ENCODE data around the gene PIK3C2G. TPM values are rescaled to one million over a fixed set of nuclear protein-coding genes. Genes with fewer than 3 reads are reported as not detected.

PIK3C2G gene
- total RNA-seq, 1 experiment from 2014 or later, result not detected

- POLR2A ChIA-PET (ENCODE audit: unreplicated experiment), result interaction anchor here (0.7 kb wide), 1 partner anchor 21 kb away, joined by 3 read pairs; no protein-coding TSS in a partner anchor
- Histone ChIP-seq H3K9me2 (replicated peaks; ENCODE audit: low read length) (no peaks in the 10 kb centered on the region), H4K20me1 (ENCODE audit: low read length) (no peaks in the 10 kb centered on the region), H3K27me3 (ENCODE audit: low read length) (no peaks in the 10 kb centered on the region), H3K79me2 (ENCODE audit: low read length) (no peaks in the 10 kb centered on the region), H3K36me3 (ENCODE audit: low read depth, low read length) (no peaks in the 10 kb centered on the region), H3K4me2 (ENCODE audit: low read length) (no peak overlapping the region), H3K9me3 (ENCODE audit: low read length) (no peaks in the 10 kb centered on the region), H3K4me1 (ENCODE audit: insufficient read depth, low read length) (no peaks in the 10 kb centered on the region), H3K27ac (ENCODE audit: low read length) (no peak overlapping the region), H3F3A (ENCODE audit: low read length, unreplicated experiment) (no peaks in the 10 kb centered on the region), H3K9ac (ENCODE audit: low read length) (no peak overlapping the region), H2AFZ (ENCODE audit: low read length) (no peak overlapping the region), H3K4me3 (ENCODE audit: low read length) (no peak overlapping the region)
- intact Hi-C loops (cut with micrococcal nuclease), result loop anchor here (5.0 kb wide), 1 partner anchor 229 kb away; no protein-coding TSS in a partner anchor
- TF ChIP-seq CTCF (conservative IDR thresholded peaks at IDR 0.05; ENCODE audit: low read depth, low read length) (no peak), EZH2phosphoT487 (IDR thresholded peaks at IDR 0.05; ENCODE audit: borderline replicate concordance, low read length) (no peak), EZH2 (IDR thresholded peaks at IDR 0.05; ENCODE audit: low read length, unreplicated experiment) (no peak)
- BruUV-seq (replicated peaks), result no TSS peak
- CTCF ChIA-PET, result no interaction called here
- no peak for ATAC-seq
- no peak for DNase-seq
Observed at GRCh38 chr12:18221726-18222125, 39.6 kb upstream of the PIK3C2G start.

- no peaks in the 10 kb centered on the region for H3K9me2 ChIP-seq (replicated peaks; ENCODE audit: low read length)
- POLR2A ChIA-PET (ENCODE audit: unreplicated experiment), result no interaction called here
- H3K27me3 ChIP-seq (ENCODE audit: low read length), result no peaks in the 10 kb centered on the region
- H3K4me1 ChIP-seq (ENCODE audit: insufficient read depth, low read length), result no peaks in the 10 kb centered on the region
- no peaks in the 10 kb centered on the region for H3K9me3 ChIP-seq (ENCODE audit: low read length)
- no peak overlapping the region for H2AFZ ChIP-seq (ENCODE audit: low read length)
- ATAC-seq, result no peak
- no peaks in the 10 kb centered on the region for H3K79me2 ChIP-seq (ENCODE audit: low read length)
- intact Hi-C loops (cut with micrococcal nuclease), result loop anchor here (5.0 kb wide), 1 partner anchor 230 kb away; no protein-coding TSS in a partner anchor
- H3K36me3 ChIP-seq (ENCODE audit: low read depth, low read length), result no peaks in the 10 kb centered on the region
- no peaks in the 10 kb centered on the region for H4K20me1 ChIP-seq (ENCODE audit: low read length)
- H3K9ac ChIP-seq (ENCODE audit: low read length), result no peak overlapping the region
- CTCF ChIA-PET, result no interaction called here
- no peaks in the 10 kb centered on the region for H3F3A ChIP-seq (ENCODE audit: low read length, unreplicated experiment)
- DNase-seq, result no peak
- H3K4me2 ChIP-seq (ENCODE audit: low read length), result no peak overlapping the region
- no peak overlapping the region for H3K27ac ChIP-seq (ENCODE audit: low read length)
- H3K4me3 ChIP-seq (ENCODE audit: low read length), result no peak overlapping the region
- no peak for TF ChIP-seq EZH2 (IDR thresholded peaks at IDR 0.05; ENCODE audit: low read length, unreplicated experiment)
- no peak for TF ChIP-seq EZH2phosphoT487 (IDR thresholded peaks at IDR 0.05; ENCODE audit: borderline replicate concordance, low read length)
- no peak for TF ChIP-seq CTCF (conservative IDR thresholded peaks at IDR 0.05; ENCODE audit: low read depth, low read length)
- BruUV-seq (replicated peaks), result no TSS peak
Observed at GRCh38 chr12:18222699-18223098, 38.6 kb upstream of the PIK3C2G start.

DNA sequence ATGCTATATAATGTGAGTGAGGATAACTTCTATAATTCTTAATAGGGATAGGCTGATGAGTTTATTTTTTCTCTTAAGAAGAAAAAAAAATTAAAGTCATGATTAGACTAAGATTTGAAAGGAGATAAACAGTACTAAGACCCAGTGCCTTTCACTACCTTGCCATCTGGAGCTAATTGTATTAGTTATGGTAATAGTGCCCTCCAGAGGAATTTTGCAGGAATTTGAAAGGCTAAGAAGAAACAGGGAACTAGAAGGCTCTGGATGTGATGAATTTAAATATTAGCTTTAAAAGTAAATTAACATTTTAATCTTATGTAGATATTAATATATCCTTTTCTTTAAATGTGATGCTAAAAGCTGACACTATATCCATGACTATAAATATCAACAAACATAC, 36.6 kb upstream of the PIK3C2G start:
- H2AFZ ChIP-seq (ENCODE audit: low read length), result no peak overlapping the region
- H3K9me2 ChIP-seq (replicated peaks; ENCODE audit: low read length), result no peaks in the 10 kb centered on the region
- TF ChIP-seq EZH2 (IDR thresholded peaks at IDR 0.05; ENCODE audit: low read length, unreplicated experiment), result no peak
- TF ChIP-seq EZH2phosphoT487 (IDR thresholded peaks at IDR 0.05; ENCODE audit: borderline replicate concordance, low read length), result no peak
- peak; percentile 59 for TF ChIP-seq CTCF (conservative IDR thresholded peaks at IDR 0.05; ENCODE audit: low read depth, low read length)
- no peaks in the 10 kb centered on the region for H3K79me2 ChIP-seq (ENCODE audit: low read length)
- intact Hi-C loops (cut with micrococcal nuclease), result loop anchor here (1.0 to 5.0 kb wide), 2 partner anchors 84 to 232 kb away; no protein-coding TSS in a partner anchor
- no peak overlapping the region for H3K4me2 ChIP-seq (ENCODE audit: low read length)
- no peaks in the 10 kb centered on the region for H3F3A ChIP-seq (ENCODE audit: low read length, unreplicated experiment)
- H3K9ac ChIP-seq (ENCODE audit: low read length), result no peak overlapping the region
- ATAC-seq, result peak; percentile 74
- no peaks in the 10 kb centered on the region for H4K20me1 ChIP-seq (ENCODE audit: low read length)
- no peaks in the 10 kb centered on the region for H3K27me3 ChIP-seq (ENCODE audit: low read length)
- no peaks in the 10 kb centered on the region for H3K36me3 ChIP-seq (ENCODE audit: low read depth, low read length)
- peak; percentile 57 for DNase-seq
- ChIA-PET CTCF (no interaction called here), POLR2A (ENCODE audit: unreplicated experiment) (no interaction called here)
- H3K9me3 ChIP-seq (ENCODE audit: low read length), result no peaks in the 10 kb centered on the region
- H3K27ac ChIP-seq (ENCODE audit: low read length), result no peak overlapping the region
- no TSS peak for BruUV-seq (replicated peaks)
- no peak overlapping the region for H3K4me3 ChIP-seq (ENCODE audit: low read length)
- no peaks in the 10 kb centered on the region for H3K4me1 ChIP-seq (ENCODE audit: insufficient read depth, low read length)

Data from PC-3 (cell line).